SH-SY5Y (cell line): Measurements from ENCODE around the gene PARD3.

ENCODE experiments used
- GATA2 ChIP-seq: IDR thresholded peaks from 2 replicates; pipeline ENCODE4 v1.6.1; 2011; ENCODE audit warnings: mild to moderate bottlenecking, low read depth, low read length
- GATA3 ChIP-seq: IDR thresholded peaks from 2 replicates; pipeline ENCODE4 v1.6.1; 2011; ENCODE audit warnings: low read depth, mild to moderate bottlenecking, low read length, moderate library complexity

- TF ChIP-seq GATA3 (no peak), GATA2 (no peak)
Observed at GRCh38 chr10:34125702-34126101, 689.4 kb downstream of the PARD3 start.
